ENCODE results near the gene SRC.
A peak's percentile ranks its signal among the peaks of the same experiment; 100 is the strongest.
"Not testable (repeated sequence)": the region's sequence is repeated elsewhere in the genome, so short reads cannot be mapped to it uniquely, and the experiment has no call there.

The SRC gene

GRCh38 chr20:37336369-37337207 is 9.4 kb upstream of the SRC start:
- DNase-seq: peak; percentile 91 to 97 (median 95)

- DNase-seq: peak in 3 of 4 experiments; percentile 22 to 52 (median 34)
Observed at GRCh38 chr20:37337208-37337991, 8.5 kb upstream of the SRC start.

- not testable (repeated sequence) for DNase-seq
Observed at GRCh38 chr20:37338380-37338779, 7.6 kb upstream of the SRC start.

GRCh38 chr20:37339208-37339607 is 6.7 kb upstream of the SRC start:
- peak in 1 of 4 experiments; percentile 0 for DNase-seq

GRCh38 chr20:37339764-37340109 is 6.2 kb upstream of the SRC start:
- not testable (repeated sequence) for DNase-seq

- DNase-seq: no peak
Observed at GRCh38 chr20:37340998-37341397, 4.9 kb upstream of the SRC start.

- no peak for DNase-seq
Observed at GRCh38 chr20:37341632-37342031, 4.3 kb upstream of the SRC start.

- DNase-seq: peak in 3 of 4 experiments; percentile 22 to 28 (median 26)
Observed at GRCh38 chr20:37342231-37343177, 3.4 kb upstream of the SRC start.

GRCh38 chr20:37343212-37343993 is 2.5 kb upstream of the SRC start:
- DNase-seq: no peak

- no peak for DNase-seq
Observed at GRCh38 chr20:37343994-37344355, 2.0 kb upstream of the SRC start.

- DNase-seq: no peak
Observed at GRCh38 chr20:37344506-37345338, 1.2 kb upstream of the SRC start.

GRCh38 chr20:37346236-37346534 is 245 bp downstream of the SRC start:
- peak in 2 of 4 experiments; percentile 36 to 46 for DNase-seq

- peak in 1 of 4 experiments; percentile 29 for DNase-seq
Observed at GRCh38 chr20:37346535-37347346, 801 bp downstream of the SRC start.

GRCh38 chr20:37347347-37347823 is 1.4 kb downstream of the SRC start:
- no peak for DNase-seq

GRCh38 chr20:37347891-37348791 is 2.2 kb downstream of the SRC start:
- peak; percentile 48 to 71 (median 69) for DNase-seq

- DNase-seq: peak; percentile 35 to 68 (median 62)
Observed at GRCh38 chr20:37348792-37349516, 3.0 kb downstream of the SRC start.

GRCh38 chr20:37349517-37350491 is 3.9 kb downstream of the SRC start:
- DNase-seq: peak; percentile 78 to 92 (median 89)

Data from suppressor macrophage (primary cell).